Fibroblast of the aortic adventitia (primary cell): ENCODE data around the gene TMEM123. TPM values are rescaled to one million over a fixed set of nuclear protein-coding genes. Genes with fewer than 3 reads are reported as not detected.

Experiments used
- DNase-seq: peaks from one replicate; pipeline ENCODE4 v3.0.0-alpha.2; 2010; ENCODE audit warnings: low read depth
- H3K4me3 ChIP-seq: 2 replicates; pipeline ENCODE4 v1.5.1; 2011; ENCODE audit warnings: low read depth, mild to moderate bottlenecking, control low read depth, low read length, moderate library complexity
- CTCF ChIP-seq: IDR thresholded peaks from 2 replicates; pipeline ENCODE4 v1.5.1; 2011; ENCODE audit warnings: mild to moderate bottlenecking, low read length, control low read depth, inconsistent platforms; ENCODE audit not compliant: insufficient read depth
- total RNA-seq: library from RNA; depleted of rRNA; stranded (reverse); fragments of >200 nt; gene quantifications from 2 replicates; pipeline ENCODE4 v1.2.3, GENCODE V29; 2012; ENCODE audit warnings: low replicate concordance

Gene TMEM123
- total RNA-seq, 1 donor, result 86.3 TPM

GRCh38 chr11:102391549-102392237, 60.9 kb downstream of the TMEM123 start:
- no peak for DNase-seq
- no peak overlapping the region for H3K4me3 ChIP-seq
- TF ChIP-seq CTCF, result no peak

GRCh38 chr11:102390667-102391465, 61.7 kb downstream of the TMEM123 start:
- peak; percentile 72 for DNase-seq
- no peak overlapping the region for H3K4me3 ChIP-seq
- peak; percentile 91 for TF ChIP-seq CTCF

GRCh38 chr11:102389253-102389652, 63.3 kb downstream of the TMEM123 start:
- no peak overlapping the region for H3K4me3 ChIP-seq
- no peak for DNase-seq
- TF ChIP-seq CTCF, result no peak

- H3K4me3 ChIP-seq, result no peak overlapping the region
- TF ChIP-seq CTCF, result no peak
- no peak for DNase-seq
Observed at GRCh38 chr11:102387043-102387781, 65.4 kb downstream of the TMEM123 start.

- DNase-seq, result no peak
- TF ChIP-seq CTCF, result no peak
Observed at GRCh38 chr11:102386136-102386734, 66.3 kb downstream of the TMEM123 start.

More at GRCh38 chr11:102386136-102386734, 66.3 kb downstream of the TMEM123 start:
- H3K4me3 ChIP-seq, result no peak overlapping the region
